Fibroblast of the conjunctiva (primary cell): ENCODE data around the gene CORO1C.
"Not testable (repeated sequence)": the region's sequence is repeated elsewhere in the genome, so short reads cannot be mapped to it uniquely, and the experiment has no call there.

Experiments
- DNase-seq: peaks from one replicate; pipeline ENCODE4 v3.0.0-alpha.2; 2010; ENCODE audit warnings: low read depth

Gene CORO1C

GRCh38 chr12:108731105-108731865, at the start of gene CORO1C:
Gene CORO1C, minus strand, starts transcription at chr12:108731518. Its CDS starts 30,200 bp downstream, at chr12:108701318.
- DNase-seq: peak; percentile 94

DNA sequence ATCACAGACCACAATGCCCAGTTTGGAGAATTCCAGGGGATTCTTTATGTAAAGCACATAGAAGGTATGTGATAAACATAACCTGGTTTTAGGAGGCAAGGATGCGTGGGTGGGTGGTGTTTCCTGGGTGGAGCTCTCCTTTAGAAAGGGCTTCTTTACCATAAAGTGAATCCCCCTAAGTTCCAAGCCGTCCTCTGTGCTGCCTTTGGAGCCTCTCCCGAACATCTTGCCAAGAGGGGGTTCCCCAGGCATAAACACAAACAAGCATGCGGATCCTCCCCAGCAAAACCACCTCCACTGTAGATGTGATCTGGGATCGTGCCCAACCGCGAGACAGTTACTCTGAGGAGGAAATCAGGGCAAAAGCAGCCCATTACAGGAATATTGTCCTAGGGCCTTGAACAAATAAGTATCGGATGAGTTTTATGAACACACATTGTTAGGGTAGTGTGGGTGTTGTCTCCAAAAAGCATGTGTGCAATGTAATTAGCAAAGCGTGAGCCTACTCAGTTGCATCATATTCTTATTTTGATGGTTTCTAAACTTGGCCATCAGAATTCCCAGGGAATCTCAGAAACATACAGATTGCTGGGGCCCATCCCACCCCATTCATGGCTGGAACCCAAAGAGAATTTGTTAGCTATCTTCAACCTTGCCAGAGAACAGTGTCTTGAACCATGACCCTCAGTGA, 48.8 kb upstream of the CORO1C start:
- DNase-seq: peak; percentile 41

DNA sequence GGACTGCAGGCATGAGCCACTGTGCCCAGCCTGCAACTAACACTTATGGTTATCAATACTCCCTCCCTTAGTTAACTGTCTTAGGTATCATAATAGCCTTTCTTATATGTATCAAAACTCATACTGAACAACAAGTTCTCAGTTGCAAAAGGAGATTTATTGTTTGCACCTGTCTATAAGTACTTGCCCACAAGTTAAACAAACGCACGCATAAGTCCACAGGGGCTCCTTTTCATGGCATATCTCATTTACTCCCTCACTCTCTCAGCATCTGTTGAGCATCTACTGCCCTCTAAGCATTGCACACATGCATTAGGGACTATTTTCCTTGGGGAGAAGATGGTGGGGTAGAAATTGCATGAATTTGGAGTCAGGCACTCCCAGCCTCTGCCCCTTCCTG, 46.7 kb upstream of the CORO1C start:
- DNase-seq: no peak

DNA sequence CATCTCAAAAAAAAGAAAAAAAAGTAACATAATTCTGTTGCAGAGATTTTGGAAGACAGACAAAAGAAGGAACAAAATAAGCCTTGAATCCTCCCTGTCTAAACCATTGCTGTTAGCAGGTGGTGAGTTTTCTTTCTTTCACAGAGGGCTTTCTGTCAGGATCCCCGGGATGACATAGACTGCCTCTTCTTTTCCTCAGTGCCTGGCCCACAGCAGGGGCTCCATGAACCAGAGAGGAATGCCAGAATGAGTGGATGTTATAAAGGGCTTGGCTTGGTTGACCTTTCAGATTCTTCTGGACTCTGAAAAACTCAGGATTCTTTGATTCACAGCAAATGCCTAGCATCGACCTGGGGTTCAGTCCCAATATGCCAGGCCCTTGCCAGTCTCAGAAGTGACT, 45.8 kb upstream of the CORO1C start:
- no peak for DNase-seq

- DNase-seq: peak; percentile 76
Observed at GRCh38 chr12:108773798-108774788, 42.8 kb upstream of the CORO1C start.

DNA sequence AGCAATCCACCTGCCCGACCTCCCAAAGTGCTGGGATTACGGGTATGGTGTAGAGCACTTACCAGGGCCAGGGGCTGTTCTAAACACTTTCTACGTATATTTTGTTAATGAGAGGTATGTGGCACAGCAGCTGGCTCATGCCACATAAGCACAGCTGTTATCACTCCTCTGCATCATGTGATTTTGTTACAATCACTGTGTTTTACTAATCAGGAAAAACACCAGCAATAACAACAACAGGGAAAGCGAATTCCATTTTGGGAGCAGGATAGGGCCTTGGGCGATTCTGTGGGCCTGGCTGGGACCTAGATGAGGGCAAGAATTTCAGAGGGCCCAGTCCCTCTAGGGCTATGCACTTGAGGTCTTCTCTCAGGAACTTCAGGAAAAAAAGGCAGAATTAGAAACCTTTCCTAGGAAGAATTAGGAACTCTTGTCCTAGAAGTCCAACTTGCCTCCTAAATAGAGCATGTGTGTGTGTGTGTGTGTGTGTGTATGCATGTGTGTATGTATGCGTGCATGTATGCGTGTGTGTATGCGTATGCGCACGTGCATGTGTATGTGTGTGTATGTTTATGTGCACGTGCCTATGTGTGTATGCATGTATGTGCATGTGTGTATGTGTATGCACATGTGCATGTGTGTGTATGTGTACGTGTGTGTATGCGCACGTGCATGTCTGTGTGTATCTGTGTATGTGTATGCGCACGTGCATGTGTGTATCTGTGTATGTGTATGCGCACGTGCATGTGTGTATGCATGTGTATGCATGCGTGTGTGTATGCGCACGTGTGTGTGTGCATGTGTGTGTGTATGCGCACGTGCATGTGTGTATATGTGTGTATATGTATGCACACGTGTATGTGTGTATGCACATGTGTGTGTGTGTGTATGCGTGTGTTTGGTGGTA, 41.8 kb upstream of the CORO1C start:
- no peak for DNase-seq

DNA sequence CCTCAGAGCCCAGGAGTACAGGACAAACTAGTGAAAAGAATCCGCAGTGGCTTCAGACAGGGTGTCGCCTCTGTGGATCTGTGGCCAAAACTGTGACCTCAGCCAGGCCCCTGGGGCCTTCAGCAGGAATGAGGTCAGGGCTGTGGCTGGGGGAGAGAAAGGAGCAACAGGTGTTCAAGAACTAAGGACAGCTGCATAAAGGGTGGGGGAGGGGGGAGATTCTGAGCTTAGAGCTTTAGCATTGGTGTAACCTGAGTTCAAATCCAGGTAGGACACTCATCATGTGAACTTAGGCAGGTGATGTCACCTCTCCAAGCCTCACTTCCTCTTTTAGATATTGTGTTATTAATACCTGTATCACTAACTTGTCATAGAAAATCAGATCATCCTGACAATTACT, 40.9 kb upstream of the CORO1C start:
- no peak for DNase-seq

GRCh38 chr12:108771835-108772234, 40.5 kb upstream of the CORO1C start:
- DNase-seq: not testable (repeated sequence)

DNA sequence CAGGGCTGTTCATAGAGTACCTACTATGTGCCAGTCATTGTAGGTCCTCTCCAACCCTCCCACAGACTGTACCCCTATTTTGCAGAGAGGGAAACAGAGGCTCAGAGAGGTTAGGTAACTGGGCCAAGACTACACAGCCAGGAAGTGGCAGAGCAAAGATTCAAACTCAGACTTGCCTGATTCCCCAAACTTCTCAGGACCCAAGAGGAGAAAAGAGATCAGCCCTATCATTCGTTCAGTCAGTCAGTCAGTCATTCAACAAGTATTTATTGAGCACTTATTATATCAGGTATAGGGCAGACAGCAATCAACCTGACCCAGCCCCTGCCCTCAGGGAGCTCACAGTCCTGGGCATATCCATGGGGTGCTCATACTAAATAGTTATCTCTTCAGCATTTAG, 39.6 kb upstream of the CORO1C start:
- DNase-seq: no peak

DNA sequence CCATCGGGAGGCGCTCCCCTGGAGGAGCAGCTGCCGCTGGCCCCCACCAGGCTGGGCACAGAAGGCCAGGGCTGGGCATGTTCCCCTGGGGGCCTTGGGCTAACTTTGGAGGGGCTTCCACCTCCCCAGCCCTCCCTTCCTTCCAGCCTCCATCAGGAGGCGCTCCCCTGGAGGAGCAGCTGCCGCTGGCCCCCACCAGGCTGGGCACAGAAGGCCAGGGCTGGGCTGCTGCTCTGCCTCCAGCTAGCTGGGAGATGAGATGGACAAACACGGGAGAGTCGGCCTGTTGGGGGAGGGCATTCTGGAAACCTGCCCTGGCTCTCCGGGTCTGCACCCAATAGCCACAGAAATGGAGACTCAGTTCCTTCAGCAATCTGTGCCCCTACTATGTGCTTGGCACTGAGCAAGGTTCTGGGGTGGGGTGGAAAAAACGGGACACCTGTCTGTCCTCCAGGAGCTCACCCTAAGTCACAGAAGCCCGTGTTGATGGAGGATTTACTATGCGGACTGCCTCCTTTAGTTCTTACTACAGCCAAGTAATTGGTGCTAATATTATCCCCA, 39.0 kb upstream of the CORO1C start:
- no peak for DNase-seq

DNA sequence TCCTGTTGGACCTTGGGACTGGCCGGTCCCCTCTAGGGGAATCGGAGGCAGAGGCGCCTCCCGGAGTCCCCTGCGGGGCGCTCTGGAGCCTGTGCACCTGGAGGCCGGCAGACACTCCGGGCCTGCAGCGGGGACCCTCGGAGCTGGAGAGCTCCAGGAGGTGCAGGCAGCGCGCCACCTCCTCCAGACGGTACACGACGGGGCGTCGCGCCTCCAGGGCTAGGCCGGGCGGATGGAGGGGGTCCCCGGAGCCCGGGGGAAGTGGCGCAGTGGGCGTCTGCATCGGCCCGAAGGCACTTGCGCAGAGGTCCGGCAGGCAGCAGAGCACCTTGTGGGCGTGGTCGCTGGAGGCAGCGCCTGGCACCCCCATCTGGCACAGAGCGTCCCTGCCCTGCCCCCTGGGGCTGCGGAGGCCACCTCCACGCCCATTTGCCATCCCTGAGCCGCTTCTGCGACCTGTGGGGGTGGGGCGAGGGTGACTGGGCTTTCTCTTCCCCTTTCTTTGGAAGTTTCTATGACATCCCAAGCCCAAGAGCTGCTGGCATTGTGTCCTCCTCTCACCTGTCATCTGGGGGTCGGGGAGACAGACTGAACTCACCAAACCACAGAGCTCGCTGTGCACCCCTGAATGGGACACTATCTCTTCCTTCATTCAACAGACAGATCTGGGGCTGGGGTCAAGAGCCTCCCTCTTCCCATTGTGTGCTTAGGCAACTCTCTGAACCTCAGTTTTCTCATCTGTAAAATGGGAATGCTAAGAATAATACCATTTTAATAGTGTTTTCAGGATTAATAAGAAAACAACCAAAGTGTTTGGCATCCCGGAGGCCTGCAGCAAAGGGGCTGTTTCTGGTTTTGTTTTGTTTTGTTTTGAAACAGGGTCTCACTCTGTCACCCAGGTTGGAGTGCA, 37.5 kb upstream of the CORO1C start:
- DNase-seq: no peak

GRCh38 chr12:108766294-108766693, 35.0 kb upstream of the CORO1C start:
- DNase-seq: no peak

- DNase-seq: no peak
Observed at GRCh38 chr12:108765289-108765764, 34.0 kb upstream of the CORO1C start.

- no peak for DNase-seq
Observed at GRCh38 chr12:108764540-108765288, 33.4 kb upstream of the CORO1C start.

GRCh38 chr12:108761226-108761625, 29.9 kb upstream of the CORO1C start:
- no peak for DNase-seq

GRCh38 chr12:108759924-108760323, 28.6 kb upstream of the CORO1C start:
- no peak for DNase-seq

DNA sequence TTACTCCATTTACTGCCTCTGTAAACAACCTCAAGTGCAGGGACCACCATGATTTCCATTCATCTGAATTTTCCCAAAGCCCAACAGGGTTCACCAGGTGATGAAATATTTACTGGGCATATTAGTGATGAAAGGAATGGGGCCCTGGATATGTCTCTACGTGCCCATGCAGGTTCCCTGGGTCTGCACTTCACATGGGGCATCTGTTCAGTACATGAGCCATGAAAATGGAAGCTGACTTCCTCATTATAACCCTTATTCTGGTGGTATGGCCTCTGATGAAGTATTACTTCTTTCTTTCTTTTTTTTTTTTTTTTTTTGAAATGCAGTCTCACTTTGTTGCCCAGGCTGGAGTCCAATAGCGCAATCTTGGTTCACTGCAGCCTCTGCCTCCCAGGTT, 26.5 kb upstream of the CORO1C start:
- no peak for DNase-seq

- no peak for DNase-seq
Observed at GRCh38 chr12:108756421-108756820, 25.1 kb upstream of the CORO1C start.

DNA sequence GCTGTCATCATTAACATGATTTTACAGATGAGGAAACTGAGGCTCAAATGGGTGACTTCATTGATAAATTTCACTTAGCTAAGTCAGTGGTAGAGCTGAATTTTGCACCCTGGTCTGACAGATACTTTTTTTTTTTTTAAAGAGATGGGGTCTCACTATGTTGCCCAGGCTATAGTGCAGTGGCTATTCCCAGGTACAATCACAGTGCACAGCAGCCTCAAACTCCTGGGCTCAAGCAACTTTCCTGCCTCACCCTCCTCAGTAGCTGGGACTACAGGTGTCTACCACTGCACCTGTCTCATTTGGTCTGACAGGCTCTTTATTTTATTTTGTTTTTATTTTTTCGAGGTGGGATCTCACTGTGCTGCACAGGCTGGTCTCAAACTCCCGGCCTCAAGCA, 24.2 kb upstream of the CORO1C start:
- DNase-seq: no peak
